GM12878 (cell line): Measurements from ENCODE around the gene FAM217B. TPM values are rescaled to one million over a fixed set of nuclear protein-coding genes. Genes with fewer than 3 reads are reported as not detected.

Experiments
- ATAC-seq: fragments of 200-7000 bp; cut with Tn5 transposase; 3 replicates; pipeline ENCODE4 v1.9.1; 2020; ENCODE audit warnings: mild to moderate bottlenecking, moderate library complexity
- BruUV-seq: library from RNA; stranded (reverse); fragments of 400-500 nt; replicated peaks from 2 replicates; lab custom pipeline; 2021; lab: Mats Ljungman, UMichigan
- CTCF ChIA-PET: fragments of 300-600 bp; sonication (Branson Sonifier 250); formaldehyde crosslinking; extraction: SDS; loops from one replicate; lab custom pipeline; 2021; ENCODE audit warnings: inconsistent platforms; lab: Yijun Ruan, JAX
- POLR2A ChIA-PET: fragments of 350-600 bp; formaldehyde crosslinking; extraction: SDS; loops from one replicate; lab custom pipeline; 2021; ENCODE audit warnings: inconsistent platforms; lab: Charles Lee
- RAD21 ChIA-PET: fragments of 300-600 bp; sonication (Branson Sonifier 250); formaldehyde crosslinking; loops from one replicate; lab custom pipeline; 2023; ENCODE audit warnings: antibody characterized with exemption; ENCODE audit not compliant: unreplicated experiment; lab: Charles Lee
- SMC1A ChIA-PET: fragments of 300-600 bp; sonication (Branson Sonifier 250); formaldehyde crosslinking; loops from one replicate; lab custom pipeline; 2023; ENCODE audit not compliant: unreplicated experiment, uncharacterized antibody; lab: Charles Lee
- DNase-seq: peaks from one replicate; pipeline ENCODE4 v3.0.0-alpha.2; 2011; ENCODE audit warnings: low read depth, low spot score
- FAIRE-seq: peaks from 3 replicates; lab custom pipeline; 2011; peaks lifted over from hg19 to GRCh38; lab: Jason Lieb, UNC
- H2AFZ ChIP-seq: 2 replicates; pipeline ENCODE4 v1.6.0; 2011; ENCODE audit warnings: low read depth, low read length, control low read depth; ENCODE audit not compliant: control insufficient read depth
- H3K27ac ChIP-seq: 2 replicates; pipeline ENCODE4 v1.5.1; 2011; ENCODE audit warnings: control low read depth; ENCODE audit not compliant: control insufficient read depth, insufficient read depth
- H3K27me3 ChIP-seq, 2 experiments: replicated peaks in 1 of 2; 2 replicates each; pipeline versions ENCODE4 v1.6.0 to v1.6.1; 2011; ENCODE audit warnings: low read length in 1 of 2; ENCODE audit not compliant: control insufficient read depth in 2 of 2, insufficient read depth in 2 of 2
- H3K36me3 ChIP-seq, 2 experiments: 2 replicates each; pipeline ENCODE4 v1.5.1; 2011; ENCODE audit warnings: low read length in 1 of 2; ENCODE audit not compliant: control insufficient read depth in 2 of 2, insufficient read depth in 2 of 2
- H3K4me1 ChIP-seq: 2 replicates; pipeline ENCODE4 v1.6.1; 2011; ENCODE audit warnings: mild to moderate bottlenecking, low read length, moderate library complexity, mixed read lengths; ENCODE audit not compliant: control insufficient read depth, insufficient read depth
- H3K4me2 ChIP-seq: 2 replicates; pipeline ENCODE4 v1.6.0; 2011; ENCODE audit warnings: control low read depth; ENCODE audit not compliant: control insufficient read depth, insufficient read depth
- H3K4me3 ChIP-seq: fragments of 200-600 bp; sonication (generic); 2 replicates; pipeline ENCODE4 v1.5.1; 2016
- H3K79me2 ChIP-seq: 2 replicates; pipeline ENCODE4 v1.6.0; 2011; ENCODE audit warnings: low read length; ENCODE audit not compliant: control insufficient read depth, insufficient read depth
- H3K9ac ChIP-seq: 2 replicates; pipeline ENCODE4 v1.8.0; 2011; ENCODE audit warnings: low read length, control low read depth, mixed read lengths; ENCODE audit not compliant: control insufficient read depth, insufficient read depth
- H3K9me3 ChIP-seq: replicated peaks from 3 replicates; pipeline ENCODE4 v1.5.1; 2011; ENCODE audit warnings: mild to moderate bottlenecking, low read length; ENCODE audit not compliant: control insufficient read depth, insufficient read depth
- H4K20me1 ChIP-seq: 2 replicates; pipeline ENCODE4 v1.6.0; 2011; ENCODE audit not compliant: control insufficient read depth, insufficient read depth
- BHLHE40 ChIP-seq, 2 experiments: fragments of 450-650 bp in 1 of 2; IDR thresholded peaks; 2 replicates each; pipeline ENCODE4 v1.6.1; 2011 to 2017; ENCODE audit warnings: low read depth in 2 of 2, borderline replicate concordance in 1 of 2, improper control_type of control experiment in 1 of 2, low read length in 1 of 2, mild to moderate bottlenecking in 1 of 2
- CHD2 ChIP-seq: IDR thresholded peaks from 2 replicates; pipeline ENCODE4 v1.6.1; 2011; ENCODE audit warnings: low read depth, low read length, improper control_type of control experiment, borderline replicate concordance
- FOS ChIP-seq: IDR thresholded peaks from 3 replicates; pipeline ENCODE4 v1.6.1; 2011; ENCODE audit warnings: borderline replicate concordance; ENCODE audit not compliant: insufficient read length; ENCODE audit errors: extremely low read depth
- FOXK2 ChIP-seq: fragments of 450-650 bp; IDR thresholded peaks from 2 replicates; pipeline ENCODE4 v1.6.1; 2017; ENCODE audit warnings: mild to moderate bottlenecking, moderate library complexity
- MEF2A ChIP-seq: IDR thresholded peaks from 2 replicates; pipeline ENCODE4 v1.6.1; 2011; ENCODE audit warnings: low read depth, mild to moderate bottlenecking, low read length, moderate library complexity; ENCODE audit not compliant: insufficient read depth
- NFYB ChIP-seq: IDR thresholded peaks from 2 replicates; pipeline ENCODE4 v1.6.1; 2011; ENCODE audit warnings: low read depth, mild to moderate bottlenecking, low read length, improper control_type of control experiment, moderate library complexity; ENCODE audit not compliant: insufficient read depth
- PAX5 ChIP-seq: IDR thresholded peaks from 2 replicates; pipeline ENCODE4 v1.6.1; 2011; ENCODE audit warnings: low read depth, low read length, borderline replicate concordance
- POU2F2 ChIP-seq: IDR thresholded peaks from 3 replicates; pipeline ENCODE4 v1.6.1; 2011; ENCODE audit warnings: low read depth, mild to moderate bottlenecking, low read length, borderline replicate concordance
- RAD51 ChIP-seq: fragments of 450-650 bp; IDR thresholded peaks from 2 replicates; pipeline ENCODE4 v1.6.1; 2016; ENCODE audit warnings: moderate library complexity, mild to moderate bottlenecking, inconsistent platforms
- RFX5 ChIP-seq: IDR thresholded peaks from 2 replicates; pipeline ENCODE4 v1.6.1; 2011; ENCODE audit warnings: low read depth, low read length, improper control_type of control experiment
- RUNX3 ChIP-seq: IDR thresholded peaks from 2 replicates; pipeline ENCODE4 v1.6.1; 2012; ENCODE audit warnings: low read length, inconsistent platforms
- SMC3 ChIP-seq: IDR thresholded peaks from 2 replicates; pipeline ENCODE4 v1.6.1; 2011; ENCODE audit warnings: low read length, improper control_type of control experiment, borderline replicate concordance
- SPI1 ChIP-seq: IDR thresholded peaks from 2 replicates; pipeline ENCODE4 v1.6.1; 2011; ENCODE audit warnings: low read depth, mild to moderate bottlenecking, low read length, moderate library complexity, borderline replicate concordance; ENCODE audit not compliant: insufficient read depth
- YY1 ChIP-seq: IDR thresholded peaks from 2 replicates; pipeline ENCODE4 v1.6.1; 2011; ENCODE audit warnings: low read depth, mild to moderate bottlenecking, low read length
- WGBS: methylation state at CpG from one replicate; pipeline ENCODE4 v1.1.6; 2016; ENCODE audit warnings: low lambda C conversion rate; ENCODE audit not compliant: insufficient replicate concordance, insufficient coverage; ENCODE audit errors: missing lambda C conversion rate; 5-methylcytosine and 5-hydroxymethylcytosine counted together
- in situ Hi-C: fragments of 300-500 bp; cut with MboI; formaldehyde crosslinking; loops from 9 replicates; pipeline ENCODE4 v1.14.3; 2018; ENCODE audit warnings: mixed read lengths
- intact Hi-C: fragments of 100-400 bp; cut with micrococcal nuclease; formaldehyde crosslinking; loops from one replicate; pipeline ENCODE4 v1.14.2; 2022; ENCODE audit not compliant: unreplicated experiment
- polyA plus RNA-seq, 11 experiments: library from polyadenylated mRNA; depleted of rRNA in 4 of 11; unstranded in 6 of 11; stranded (reverse) in 5 of 11; fragments of >200 nt; fragmentation: Nextera tagmentation in 4 of 11; fragmentation: Illumina TruSeq in 1 of 11; extraction: Ambion mirVana in 4 of 11; extraction: Trizol in 1 of 11; gene quantifications; 1 replicate in 1 of 11; 2 replicates in 10 of 11; pipeline versions ENCODE4 v1.2.1 to v1.2.3, GENCODE V29; 2011 to 2016; ENCODE audit warnings: inconsistent platforms in 2 of 11, missing spikeins in 2 of 11, low read depth in 1 of 11
- total RNA-seq, 4 experiments: library from RNA; depleted of rRNA in 3 of 4; stranded (reverse); fragments of >200 nt in 3 of 4; fragmentation: Illumina TruSeq in 1 of 4; extraction: Trizol in 1 of 4; gene quantifications; 2 replicates each; pipeline versions ENCODE4 v1.2.1 to v1.2.3, GENCODE V29; 2013 to 2021

The FAM217B gene
- total and polyA plus RNA-seq, 10 of the 15 experiments (the other 5 are each of a cell fraction or from before 2014, with no cell fraction given), result 6.3 to 18.3 (median 10.6) TPM

- Histone ChIP-seq H3K36me3 (no peaks in the 10 kb centered on the region), H3K27me3 (no peaks in the 10 kb centered on the region), H2AFZ (no peak overlapping the region), H3K9me3 (no peaks in the 10 kb centered on the region), H3K4me3 (no peak overlapping the region), H3K4me1 (no peaks in the 10 kb centered on the region), H3K79me2 (no peaks in the 10 kb centered on the region), H3K4me2 (no peak overlapping the region), H4K20me1 (no peaks in the 10 kb centered on the region), H3K27ac (no peak overlapping the region), H3K9ac (no peak overlapping the region)
- in situ Hi-C loops (no loop called here), intact Hi-C loops (no loop called here)
- DNase-seq, result no peak
- no peak for FAIRE-seq
- ChIA-PET SMC1A (no interaction called here), POLR2A (no interaction called here), RAD21 (no interaction called here), CTCF (interaction anchor here (1.2 to 1.4 kb wide), 2 partner anchors 21 to 22 kb away, joined by 3 read pairs; no protein-coding TSS in a partner anchor)
- WGBS, result 62% methylated on average over 12 of the region's 12 CpGs
- no peak for ATAC-seq
- TF ChIP-seq POU2F2, result no peak
- no peak for TF ChIP-seq SPI1
- no peak for TF ChIP-seq RFX5
- TF ChIP-seq RAD51, result no peak
- TF ChIP-seq FOXK2, result no peak
- no TSS peak for BruUV-seq
Observed at GRCh38 chr20:59972037-59972801, 32.0 kb downstream of the FAM217B start.

- Histone ChIP-seq H3K36me3 (no peaks in the 10 kb centered on the region), H3K9me3 (no peaks in the 10 kb centered on the region), H3K4me3 (no peak overlapping the region), H3K9ac (no peak overlapping the region), H3K4me2 (no peak overlapping the region), H3K79me2 (no peaks in the 10 kb centered on the region), H4K20me1 (no peaks in the 10 kb centered on the region), H3K27ac (no peak overlapping the region), H2AFZ (no peak overlapping the region), H3K4me1 (no peaks in the 10 kb centered on the region), H3K27me3 (no peaks in the 10 kb centered on the region)
- DNase-seq, result no peak
- ChIA-PET RAD21 (no interaction called here), SMC1A (no interaction called here), CTCF (no interaction called here), POLR2A (no interaction called here)
- 41% methylated on average over 6 of the region's 6 CpGs for WGBS
- no TSS peak for BruUV-seq
- FAIRE-seq, result no peak
- in situ Hi-C loops, result no loop called here
- ATAC-seq, result no peak
- intact Hi-C loops, result no loop called here
- TF ChIP-seq MEF2A (no peak), YY1 (no peak), FOS (no peak), SMC3 (no peak), PAX5 (no peak), BHLHE40 (IDR thresholded peaks at IDR 0.05; ENCODE audit: borderline replicate concordance in 1 of 2, low read depth in 2 of 2, low read length in 1 of 2) (no peak), CHD2 (no peak), RUNX3 (no peak), NFYB (no peak)
Observed at GRCh38 chr20:59976156-59976782, 36.1 kb downstream of the FAM217B start.
